GM12891 (cell line): ENCODE measurements around the gene CSNK2A3.
"Not testable (repeated sequence)": the region's sequence is repeated elsewhere in the genome, so short reads cannot be mapped to it uniquely, and the experiment has no call there.

Experiments
- DNase-seq: peaks from one replicate; pipeline ENCODE4 v3.0.0; 2011; ENCODE audit warnings: low spot score; ENCODE audit not compliant: insufficient read length
- FAIRE-seq: peaks from 2 replicates; lab custom pipeline; 2011; peaks lifted over from hg19 to GRCh38; lab: Jason Lieb, UNC
- PAX5 ChIP-seq: IDR thresholded peaks from 2 replicates; pipeline ENCODE4 v1.6.1; 2011; ENCODE audit warnings: low read length, moderate library complexity, mild to moderate bottlenecking; ENCODE audit not compliant: insufficient read depth, severe bottlenecking
- POLR2A ChIP-seq: IDR thresholded peaks from 2 replicates; pipeline ENCODE4 v1.6.1; 2011; ENCODE audit warnings: low read depth, low read length, control low read depth
- POLR2AphosphoS5 ChIP-seq: IDR thresholded peaks from 2 replicates; pipeline ENCODE4 v1.6.1; 2011; ENCODE audit warnings: low read depth, low read length, control low read depth
- POU2F2 ChIP-seq: IDR thresholded peaks from 2 replicates; pipeline ENCODE4 v1.6.1; 2011; ENCODE audit warnings: low read depth, mild to moderate bottlenecking, control low read depth, low read length, moderate library complexity
- SPI1 ChIP-seq: IDR thresholded peaks from 2 replicates; pipeline ENCODE4 v1.6.1; 2011; ENCODE audit warnings: low read depth, low read length, control low read depth
- TAF1 ChIP-seq: IDR thresholded peaks from 2 replicates; pipeline ENCODE4 v1.6.1; 2011; ENCODE audit warnings: low read depth, low read length, control low read depth

Gene CSNK2A3

DNA sequence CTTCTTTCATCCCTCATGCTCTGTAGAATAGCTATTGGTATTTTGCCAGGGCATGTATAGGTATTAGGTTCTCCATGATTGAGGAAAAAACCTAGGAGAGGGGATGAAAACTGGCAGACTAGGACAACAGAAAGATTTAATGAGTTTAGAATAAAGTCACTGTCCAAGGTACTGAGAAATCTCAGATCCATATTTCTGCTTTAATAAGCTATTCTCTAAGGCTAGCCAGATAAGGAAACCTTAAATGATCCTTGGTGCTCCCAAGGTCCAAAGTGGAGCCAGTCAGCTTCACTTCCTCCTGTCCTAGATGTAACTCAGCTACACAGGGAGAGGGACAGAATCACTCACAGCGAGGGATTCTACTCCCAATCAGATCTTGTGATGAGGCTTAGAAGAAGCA, 13.7 kb upstream of the CSNK2A3 start:
- FAIRE-seq, result no peak
- no peak for DNase-seq
- TF ChIP-seq POU2F2 (no peak), TAF1 (no peak), PAX5 (no peak), POLR2A (no peak), SPI1 (no peak), POLR2AphosphoS5 (no peak)

DNA sequence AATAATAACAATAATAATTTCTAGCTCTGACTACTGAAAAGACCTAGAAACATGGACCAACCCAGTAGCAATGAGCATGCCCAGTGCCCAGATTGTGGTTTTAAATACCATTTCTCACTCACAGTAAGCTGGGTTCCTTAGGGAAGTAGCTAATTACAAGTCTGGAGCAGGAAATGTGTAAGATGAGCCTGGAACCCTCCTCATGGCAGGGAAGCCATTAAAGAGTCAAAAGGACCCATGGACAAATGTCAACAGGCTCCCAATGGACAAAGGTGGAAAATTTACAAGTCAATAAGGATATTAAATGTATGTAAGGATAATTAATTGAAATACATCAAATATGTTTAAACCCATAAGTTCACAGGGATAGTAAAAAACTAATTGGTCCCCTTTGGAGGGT, 10.6 kb upstream of the CSNK2A3 start:
- TF ChIP-seq POLR2AphosphoS5 (no peak), POU2F2 (no peak), SPI1 (no peak), PAX5 (no peak), TAF1 (no peak), POLR2A (no peak)

DNA sequence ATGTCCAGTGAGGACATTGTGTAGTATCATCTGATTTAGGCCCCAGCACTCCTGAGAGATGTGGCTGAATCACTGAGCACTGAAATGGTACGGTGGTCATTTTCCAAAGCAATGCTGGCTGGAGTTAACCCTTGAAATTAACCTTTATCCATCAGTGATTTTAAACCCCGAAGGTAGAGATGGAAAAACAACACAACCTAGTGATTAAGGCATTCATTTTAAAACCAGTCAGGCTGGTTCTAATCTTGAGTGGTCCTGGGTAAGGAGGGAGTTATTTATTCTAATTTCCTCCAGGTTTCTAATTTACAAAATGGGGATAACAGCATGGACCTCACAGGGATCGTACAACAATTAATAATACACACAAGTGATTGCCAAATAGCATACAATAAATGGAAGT, 6.6 kb upstream of the CSNK2A3 start:
- TF ChIP-seq POLR2AphosphoS5, result no peak
- no peak for TF ChIP-seq POU2F2
- no peak for TF ChIP-seq POLR2A
- TF ChIP-seq SPI1, result no peak
- no peak for TF ChIP-seq TAF1
- TF ChIP-seq PAX5, result no peak
- FAIRE-seq (no peak), DNase-seq (no peak)

More for the DNA sequence above, 10.6 kb upstream of the CSNK2A3 start:
- FAIRE-seq (no peak), DNase-seq (no peak)

DNA sequence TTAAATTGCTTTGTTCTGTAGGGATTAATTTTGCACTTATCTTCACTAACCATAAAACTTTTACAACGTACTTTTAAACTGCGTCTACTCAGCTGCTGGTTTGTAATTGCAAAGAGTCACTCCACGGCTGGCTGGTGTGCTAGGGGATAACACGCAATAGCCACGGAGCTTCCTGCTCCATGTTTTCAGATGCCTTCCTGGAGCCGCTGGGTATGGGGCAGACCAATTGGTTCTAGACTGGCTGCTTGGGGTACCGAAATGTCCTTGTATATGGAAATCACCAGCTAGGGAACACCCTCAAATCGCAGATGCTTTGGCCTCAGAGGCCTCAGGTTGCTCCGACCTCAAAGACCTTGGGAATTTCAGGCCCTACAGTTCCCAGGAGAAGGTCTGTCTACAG, 3.8 kb upstream of the CSNK2A3 start:
- TF ChIP-seq SPI1, result no peak
- TF ChIP-seq TAF1, result no peak
- TF ChIP-seq POU2F2, result no peak
- no peak for TF ChIP-seq POLR2A
- TF ChIP-seq PAX5, result no peak
- TF ChIP-seq POLR2AphosphoS5, result no peak
- no peak for FAIRE-seq
- DNase-seq, result no peak

DNA sequence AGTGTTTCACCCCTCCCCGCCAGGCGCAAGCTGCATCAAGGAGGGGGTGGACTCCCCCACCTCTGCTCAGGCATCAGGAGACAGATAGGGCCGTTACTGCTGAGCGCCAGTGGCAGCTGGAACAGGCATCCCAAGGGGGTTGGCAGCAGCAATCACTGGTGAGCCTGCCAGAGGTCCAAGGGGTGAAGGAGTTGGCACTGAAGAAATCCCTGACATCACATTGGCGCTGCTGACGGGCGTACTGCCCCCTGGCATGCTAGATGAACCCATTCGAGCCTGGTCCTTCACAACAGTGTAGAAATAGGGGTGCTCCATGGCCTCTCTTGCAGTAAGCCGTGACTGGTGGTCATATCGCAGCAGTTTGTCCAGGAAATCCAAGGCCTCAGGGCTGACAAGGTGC, 1.2 kb downstream of the CSNK2A3 start:
- not testable (repeated sequence) for FAIRE-seq, DNase-seq

DNA sequence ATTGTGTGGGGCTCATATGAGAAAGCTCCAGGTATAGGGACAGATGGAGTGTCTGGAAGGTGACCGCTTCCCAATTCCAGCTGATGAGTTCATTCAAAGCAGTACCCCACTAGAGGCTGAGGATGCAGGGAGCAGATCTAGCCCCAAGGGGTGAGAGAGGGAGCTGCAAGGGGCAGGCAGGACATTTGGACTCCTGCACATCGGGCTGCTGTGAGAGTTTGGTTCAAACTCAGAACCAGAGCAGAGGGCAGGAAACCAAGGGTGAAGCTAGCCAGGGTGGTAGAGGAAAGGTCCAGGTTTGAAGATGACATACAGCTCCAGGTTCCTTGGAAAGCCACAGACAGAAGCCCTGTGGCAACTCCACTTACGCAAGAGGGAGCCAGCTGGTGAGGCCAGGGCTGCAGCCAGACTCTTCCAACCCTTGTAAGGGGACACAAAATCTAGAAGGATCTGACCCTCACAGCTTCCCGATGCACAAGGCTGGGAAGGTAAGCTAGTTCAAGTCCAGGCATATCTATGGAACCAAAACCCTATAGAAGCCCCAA, 1.9 kb downstream of the CSNK2A3 start:
- TF ChIP-seq POLR2AphosphoS5 (no peak), POLR2A (no peak), POU2F2 (no peak), PAX5 (no peak), TAF1 (no peak), SPI1 (no peak)
- FAIRE-seq (no peak), DNase-seq (no peak)

DNA sequence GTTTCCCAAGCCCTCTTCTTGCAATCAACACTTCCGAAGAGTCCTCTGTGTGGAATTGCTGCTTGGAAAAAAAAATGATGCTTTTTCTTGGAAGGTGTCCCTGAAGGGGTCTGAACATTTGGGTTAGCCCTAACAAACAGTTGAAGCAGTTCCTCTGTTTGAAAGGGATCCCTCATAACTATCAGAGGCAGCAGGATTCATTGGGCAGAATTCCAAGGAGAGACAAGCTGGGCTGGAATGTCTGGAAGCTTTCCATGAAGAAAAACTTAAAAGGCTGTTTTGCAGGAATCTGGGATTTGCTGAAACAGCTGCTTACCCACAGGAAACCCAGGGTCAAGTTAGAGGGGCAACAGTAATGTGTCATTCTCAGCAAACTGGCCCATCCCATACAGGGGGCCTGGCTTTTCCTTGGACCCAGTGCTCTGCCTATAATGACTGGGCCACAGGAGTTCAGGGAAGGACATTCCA, 3.1 kb downstream of the CSNK2A3 start:
- no peak for DNase-seq
- no peak for FAIRE-seq
- TF ChIP-seq POLR2AphosphoS5 (no peak), POU2F2 (no peak), POLR2A (no peak), PAX5 (no peak), SPI1 (no peak), TAF1 (no peak)

DNA sequence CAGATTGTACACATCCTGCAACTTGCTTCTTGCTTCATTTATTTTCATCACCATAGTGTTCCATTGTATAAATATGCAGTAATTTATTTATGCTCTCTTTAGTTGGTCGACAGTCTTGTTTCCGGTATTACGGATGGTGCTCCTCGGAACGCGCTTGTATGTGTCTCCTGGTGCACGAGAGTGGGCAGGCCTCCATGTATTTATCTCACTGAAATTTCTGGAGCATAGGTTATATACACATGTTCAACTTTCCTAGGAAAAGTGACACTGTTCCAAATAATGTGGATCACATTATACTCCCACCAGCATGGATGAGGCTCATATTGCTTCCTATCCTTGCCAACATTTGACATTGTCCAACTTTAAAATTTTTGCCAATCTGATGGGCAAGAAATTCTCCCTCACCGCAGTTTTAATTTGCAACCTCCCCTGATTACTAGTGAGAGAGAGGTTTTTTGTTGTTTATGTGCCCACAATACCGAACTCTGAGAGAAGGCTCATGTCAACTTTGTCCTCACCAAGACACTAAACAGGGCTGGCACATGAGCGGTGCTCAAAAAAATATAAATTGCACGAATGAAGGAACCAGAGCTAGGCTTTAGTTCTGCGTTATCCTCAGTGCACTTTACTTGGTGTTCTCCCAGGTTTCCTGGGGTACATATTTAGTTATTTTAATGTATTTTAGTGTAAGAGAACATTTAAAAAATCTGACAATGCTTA, 3.8 kb downstream of the CSNK2A3 start:
- DNase-seq (no peak), FAIRE-seq (no peak)
- TF ChIP-seq SPI1 (no peak), POU2F2 (no peak), POLR2AphosphoS5 (no peak), POLR2A (no peak), TAF1 (no peak), PAX5 (no peak)

DNA sequence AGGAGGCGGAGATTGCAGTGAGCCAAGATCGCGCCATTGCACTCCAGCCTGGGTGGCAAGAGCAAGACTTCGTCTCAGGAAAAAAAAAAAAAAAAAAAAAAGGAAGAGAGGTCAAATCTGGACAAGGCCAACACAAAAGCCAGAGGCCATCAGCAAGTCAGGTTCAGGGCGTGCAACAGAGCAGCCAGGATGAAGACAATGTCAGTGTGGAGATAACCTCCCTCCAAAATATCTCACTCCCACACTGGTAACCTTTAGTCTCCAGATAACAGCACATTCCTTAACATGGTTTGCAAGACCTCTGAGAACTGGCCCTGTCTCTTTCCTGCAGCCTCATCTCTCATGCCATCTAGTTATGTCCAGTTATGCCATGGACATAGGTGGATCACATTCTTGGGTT, 4.7 kb downstream of the CSNK2A3 start:
- FAIRE-seq (no peak), DNase-seq (no peak)
- TF ChIP-seq POLR2A (no peak), SPI1 (no peak), POLR2AphosphoS5 (no peak), PAX5 (no peak), POU2F2 (no peak)
